Muscle of arm (tissue), 14 donors: ENCODE results near the gene TCL1A. TPM values are rescaled to one million over a fixed set of nuclear protein-coding genes. Genes with fewer than 3 reads are reported as not detected.
"Not testable (repeated sequence)": the region's sequence is repeated elsewhere in the genome, so short reads cannot be mapped to it uniquely, and the experiment has no call there.

ENCODE experiments used
- DNase-seq: peaks from one replicate; pipeline ENCODE4 v3.0.0-alpha.2; 2013
- long read RNA-seq, 11 donors: transcript quantifications; one replicate each; lab custom pipeline, GENCODE V29; 2026
- polyA plus RNA-seq, 12 donors: library from polyadenylated mRNA; unstranded; fragments of 120-200 nt; gene quantifications; one replicate each; pipeline ENCODE4 v1.2.1, GENCODE V29; 2013; ENCODE audit not compliant: insufficient read length in 12 of 12

TCL1A gene
- 10 to 100 TPM in 1 of 12 donors, 1 to 10 TPM in 4, under 1 TPM in 5, not detected in 2; 0.63 to 10.6 (median 1.1) TPM for polyA plus RNA-seq
- long read RNA-seq, donor 1, partial matches to known transcripts = 0 of 2 reads
- long read RNA-seq, donor 1, other reads (novel, unspliced or antisense) = 0 of 2 reads
- long read RNA-seq, donor 2 = 0 reads
- long read RNA-seq, donor 3 = 0 reads
- long read RNA-seq, donor 4, partial matches to known transcripts = 0 of 1 reads
- long read RNA-seq, donor 4, other reads (novel, unspliced or antisense) = 0 of 1 reads
- long read RNA-seq, donor 5 = 0 reads
- long read RNA-seq, donor 6 = 0 reads
- long read RNA-seq, donor 7 = 0 reads
- long read RNA-seq, donor 8 = 0 reads
- long read RNA-seq, donor 9, partial matches to known transcripts = 0 of 1 reads
- long read RNA-seq, donor 9, other reads (novel, unspliced or antisense) = 0 of 1 reads
- long read RNA-seq, donor 10, partial matches to known transcripts = 0 of 1 reads
- long read RNA-seq, donor 10, other reads (novel, unspliced or antisense) = 0 of 1 reads
- long read RNA-seq, donor 11 = 0 reads

DNA sequence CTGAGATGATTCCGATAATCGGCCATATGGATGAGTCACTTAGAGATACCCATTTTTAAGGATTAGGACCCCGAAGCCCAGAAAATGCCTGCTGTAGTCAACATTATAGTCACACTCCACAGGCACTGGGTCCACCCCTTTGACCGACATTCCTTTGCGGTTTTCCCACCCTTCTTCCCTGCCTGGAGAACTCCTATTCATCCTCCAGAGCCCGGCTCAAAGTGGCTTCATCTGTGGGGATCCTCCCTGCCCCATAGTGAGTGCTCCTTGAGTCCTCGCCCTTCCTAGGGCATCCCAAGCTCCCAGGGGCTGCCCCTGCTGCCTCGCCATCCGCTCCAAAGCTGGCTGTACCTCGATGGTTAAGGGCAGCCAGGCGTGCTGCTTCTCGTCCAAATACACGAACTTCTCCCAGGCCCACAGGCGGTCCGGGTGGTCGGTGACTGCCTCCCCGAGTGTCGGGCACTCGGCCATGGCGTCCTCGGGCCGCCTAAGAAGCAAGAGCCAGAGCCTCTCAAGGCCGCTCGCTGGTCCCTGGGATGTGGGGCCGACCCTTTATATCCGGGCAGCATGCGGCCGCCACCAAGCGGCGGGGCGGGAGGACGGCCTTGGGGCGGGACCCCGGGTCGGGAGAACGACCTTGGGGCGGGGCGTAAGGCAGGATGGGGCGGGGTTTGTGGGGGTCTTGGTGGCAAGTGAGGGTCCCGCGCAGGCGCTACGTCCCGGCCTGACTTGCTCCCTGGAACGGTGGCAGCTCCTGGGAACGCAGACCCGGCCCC, at the start of gene TCL1A:
TCL1A (minus strand) TSS at position 530 of the 776 bp plus-strand sequence; CDS start at position 471, 59 bp downstream.
- DNase-seq = no peak

DNA sequence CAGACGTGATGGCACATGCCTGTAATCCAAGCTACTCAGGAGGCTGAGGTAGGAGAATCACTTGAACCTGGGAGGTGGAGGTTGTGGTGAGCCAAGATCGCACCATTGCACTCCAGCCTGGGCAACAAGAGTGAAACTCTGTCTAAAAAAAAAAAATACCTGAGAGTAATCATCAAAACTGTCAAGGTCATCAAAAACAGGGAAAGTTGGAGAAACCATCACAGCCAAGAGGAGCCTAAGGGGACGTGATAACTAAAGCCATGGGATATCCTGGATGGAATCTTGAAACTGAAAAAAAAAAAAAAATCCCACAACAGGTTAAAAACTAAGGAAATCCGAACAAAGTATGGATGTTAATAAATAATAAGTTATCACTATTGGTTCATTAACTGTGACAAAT, 49.1 kb upstream of the TCL1A start:
- not testable (repeated sequence) for DNase-seq

GRCh38 chr14:95761436-95761835, 47.5 kb upstream of the TCL1A start:
- DNase-seq = no peak

DNA sequence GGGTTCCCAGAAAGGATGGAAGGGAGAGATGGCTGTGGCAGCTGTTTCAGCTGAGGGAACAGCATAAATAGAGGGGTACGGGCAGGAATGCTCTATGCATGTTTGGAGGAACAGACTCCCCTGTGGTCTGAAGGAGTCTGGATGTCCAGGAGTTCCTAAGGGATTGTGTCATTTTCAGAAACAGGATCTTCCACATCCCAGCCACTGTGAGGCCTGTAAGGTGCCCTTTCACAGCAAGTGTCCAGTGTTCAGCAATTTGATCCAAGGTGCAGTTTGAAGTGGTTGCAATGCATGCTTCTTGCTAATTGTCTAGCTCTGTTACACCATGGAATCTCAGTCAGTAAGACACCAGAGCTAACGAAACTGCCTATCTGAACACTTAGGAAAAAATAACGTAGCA, 46.7 kb upstream of the TCL1A start:
- no peak for DNase-seq

DNA sequence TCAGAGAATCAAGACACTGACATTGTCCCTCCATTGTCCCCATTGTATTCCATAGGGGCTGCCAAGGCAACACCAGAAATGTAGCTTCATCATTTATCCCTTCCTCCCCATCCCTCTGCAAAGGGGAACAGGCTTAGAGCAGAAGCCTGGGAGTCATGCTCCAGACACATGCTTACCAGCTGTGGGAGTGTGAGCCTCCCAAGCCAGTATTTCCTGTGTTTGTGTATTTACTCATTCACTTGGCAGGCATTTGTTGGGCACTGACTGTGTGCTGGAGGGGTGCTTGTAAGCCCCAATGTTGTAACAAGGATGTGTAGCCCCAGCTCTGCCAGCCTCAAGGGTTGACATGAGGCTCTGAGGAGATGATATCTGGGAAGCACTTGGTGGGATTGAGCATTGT, 46.0 kb upstream of the TCL1A start:
- no peak for DNase-seq

DNA sequence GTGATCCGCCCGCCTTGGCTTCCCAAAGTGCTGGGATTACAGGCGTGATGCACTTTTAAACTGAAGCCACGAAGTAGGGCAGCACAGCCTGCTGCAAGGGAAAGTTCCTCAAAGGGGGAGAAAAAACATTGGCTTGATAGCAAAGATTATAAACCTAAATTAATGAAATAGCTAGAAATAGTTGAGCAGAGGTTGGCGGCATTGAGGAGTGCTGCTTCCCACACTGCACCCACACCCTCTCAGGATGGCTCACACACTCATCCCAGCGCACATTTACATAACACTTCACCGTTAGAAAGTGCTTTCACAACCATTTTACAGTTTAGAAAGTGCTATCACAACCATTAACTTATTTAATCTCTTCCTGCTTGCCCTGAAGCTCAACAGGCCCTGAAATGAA, 44.4 kb upstream of the TCL1A start:
- no peak for DNase-seq

- no peak for DNase-seq
These were observed 42.8 kb upstream of the TCL1A start for GRCh38 chr14:95756751-95757150.

GRCh38 chr14:95756127-95756526, 42.2 kb upstream of the TCL1A start:
- DNase-seq = no peak

GRCh38 chr14:95741781-95742180, 27.9 kb upstream of the TCL1A start:
- no peak for DNase-seq

DNA sequence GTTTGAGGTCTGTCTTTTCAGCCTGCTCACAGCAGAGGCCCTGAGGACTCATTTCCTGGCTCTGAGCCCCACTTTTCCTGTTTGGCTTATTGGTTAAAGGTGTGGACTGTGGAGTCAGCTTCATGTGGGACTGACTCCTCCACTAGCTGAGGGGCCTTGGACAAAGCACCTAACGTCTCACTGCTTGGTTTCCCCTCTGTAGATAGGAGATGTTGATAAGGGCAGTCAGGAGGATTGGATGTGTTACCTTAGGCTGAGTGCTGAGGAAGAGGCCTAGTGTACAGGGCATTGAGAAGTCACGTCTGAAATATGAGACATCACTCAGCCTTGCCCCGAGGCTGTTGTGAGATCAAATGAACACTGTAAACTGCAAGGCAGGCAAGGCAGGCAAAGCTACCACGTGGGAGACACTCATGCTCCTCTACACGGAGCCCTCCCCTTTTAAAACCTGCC, 27.1 kb upstream of the TCL1A start:
- DNase-seq = no peak

- no peak for DNase-seq
These were observed 25.4 kb upstream of the TCL1A start for GRCh38 chr14:95739356-95739755.

GRCh38 chr14:95733212-95733611, 19.3 kb upstream of the TCL1A start:
- no peak for DNase-seq

DNA sequence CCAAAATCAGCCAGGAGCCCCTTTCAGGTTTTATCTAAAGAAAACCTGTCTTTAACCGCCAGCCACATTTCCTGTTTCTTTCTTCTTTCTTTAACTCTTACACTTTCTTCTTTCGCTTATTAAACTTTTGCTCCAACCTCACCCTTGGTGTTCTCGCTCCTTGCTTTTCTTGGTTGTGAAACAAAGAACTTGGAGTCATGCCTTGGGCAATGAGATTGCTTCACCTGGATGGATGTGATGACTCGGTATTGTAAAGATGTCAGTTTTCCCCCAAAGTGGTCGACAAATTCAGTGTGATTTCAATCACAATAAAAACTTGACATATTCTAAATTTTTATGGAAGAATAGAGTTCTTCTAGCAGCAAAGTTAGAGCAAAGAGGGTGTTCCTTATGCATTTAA, 16.2 kb upstream of the TCL1A start:
- no peak for DNase-seq

GRCh38 chr14:95729402-95730028, 15.6 kb upstream of the TCL1A start:
- not testable (repeated sequence) for DNase-seq

GRCh38 chr14:95727056-95727700, 13.3 kb upstream of the TCL1A start:
- no peak for DNase-seq

- DNase-seq = no peak
These were observed 11.9 kb upstream of the TCL1A start for GRCh38 chr14:95725685-95726336.

- no peak for DNase-seq
These were observed 8.7 kb upstream of the TCL1A start for GRCh38 chr14:95722525-95723190.

DNA sequence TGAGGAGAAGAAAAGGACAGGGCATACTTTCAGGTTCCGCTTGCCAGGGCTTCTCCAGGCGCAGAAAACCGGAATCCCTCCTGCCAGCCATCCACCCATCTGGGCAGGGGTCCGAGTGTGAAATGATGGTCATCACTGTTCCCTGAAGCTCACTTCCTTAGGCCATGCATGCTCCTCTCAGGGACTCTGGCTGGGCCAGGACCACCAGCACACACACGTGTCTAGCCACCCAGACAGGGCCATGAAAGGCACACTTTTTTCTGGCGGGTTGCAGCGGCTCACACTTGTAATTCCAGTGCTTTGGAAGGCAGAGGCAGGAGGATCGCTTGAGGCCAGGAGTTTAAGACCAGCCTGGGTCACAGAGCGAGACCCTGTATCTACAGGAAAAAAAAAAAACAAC, 1.5 kb downstream of the TCL1A start:
- DNase-seq = no peak

- no peak for DNase-seq
These were observed 2.3 kb downstream of the TCL1A start for GRCh38 chr14:95711476-95712176.

DNA sequence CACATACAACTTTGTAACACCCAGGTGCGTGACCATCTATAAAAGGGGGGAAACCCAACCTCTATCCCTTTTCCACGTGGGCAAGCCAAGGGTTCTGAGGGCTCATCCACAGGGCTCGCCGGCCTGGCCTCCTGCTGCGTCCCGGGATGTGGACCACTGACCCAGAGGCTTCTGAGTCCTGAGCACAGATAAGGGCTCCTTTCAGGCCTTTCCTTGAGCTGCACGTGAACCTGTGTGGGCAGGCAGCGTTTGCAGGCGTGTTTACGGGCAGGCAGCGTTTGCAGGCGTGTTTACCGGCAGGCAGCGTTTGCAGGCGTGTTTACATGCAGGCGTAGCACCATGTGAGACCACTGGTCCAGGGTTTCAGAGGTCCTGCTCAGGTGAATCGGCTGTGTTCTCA, 3.8 kb downstream of the TCL1A start:
- no peak for DNase-seq
